ENCODE results near the gene ALAS1. TPM values are rescaled to one million over a fixed set of nuclear protein-coding genes. Genes with fewer than 3 reads are reported as not detected.

ALAS1 gene
- total and polyA plus RNA-seq, 2 of the 13 experiments (the other 11 are each of a cell fraction or from before 2014, with no cell fraction given): 36.0 to 43.2 TPM

- Histone ChIP-seq H3K27me3 (ENCODE audit: control insufficient read depth in 1 of 2, insufficient read depth in 2 of 2, low read length in 2 of 2) (peaks cover 0 to 3% of the 10 kb centered on the region in 2 experiments; a peak in 1 of 5 replicates), H3K4me2 (ENCODE audit: low read depth, low read length) (no peak overlapping the region), H3K4me1 (ENCODE audit: insufficient read depth, low read length) (peaks cover 85% of the 10 kb centered on the region), H3K9me3 (ENCODE audit: low read length) (no peaks in the 10 kb centered on the region), H3K4me3 (replicated peaks in 1 of 3; ENCODE audit: insufficient read depth in 1 of 3, low read depth in 2 of 3, low read length in 3 of 3) (no peak overlapping the region), H3K27ac (ENCODE audit: extremely low read length, insufficient read depth, low read length) (no peak overlapping the region), H3K36me3 (replicated peaks in 1 of 2; ENCODE audit: control insufficient read depth in 1 of 2, insufficient read depth in 2 of 2, low read length in 2 of 2) (no peaks in the 10 kb centered on the region), H3K79me2 (ENCODE audit: insufficient read depth, low read length) (no peaks in the 10 kb centered on the region), H3K9ac (ENCODE audit: insufficient read depth, low read depth, low read length) (no peak overlapping the region), H2AFZ (ENCODE audit: low read length) (no peak overlapping the region), H4K20me1 (ENCODE audit: insufficient read depth, low read length) (no peaks in the 10 kb centered on the region)
- POLR2A ChIA-PET: interaction anchor here (1.2 to 1.6 kb wide), 3 partner anchors 10 to 33 kb away, joined by 3 read pairs; no protein-coding TSS in a partner anchor
- DNase-seq (ENCODE audit: low spot score): no peak
- intact Hi-C loops (cut with micrococcal nuclease; ENCODE audit: unreplicated experiment) (no loop called here), in situ Hi-C loops (cut with HindIII; ENCODE audit: extremely low pct_ligation_motif_present, low pct_unique_long_range_greater_than_20kb) (no loop called here)
- WGBS (ENCODE audit: low lambda C conversion rate): 40% methylated on average over 9 of the region's 9 CpGs
- BruUV-seq (replicated peaks): no TSS peak
- no peak for FAIRE-seq
- CTCF ChIA-PET (ENCODE audit: low intra/inter-chr PET ratio, low total read pairs): no interaction called here
- TF ChIP-seq SOX13 (IDR thresholded peaks at IDR 0.05) (no peak), SOX13 (CRISPR knock-in tag; conservative IDR thresholded peaks at IDR 0.05 in 1 of 2, IDR thresholded peaks at IDR 0.05 in 1 of 2) (peak in 1 of 2 experiments; percentile 16; a peak in 1 of 4 replicates), GATAD1 (CRISPR knock-in tag; IDR thresholded peaks at IDR 0.05) (no peak), BCL6 (CRISPR knock-in tag; IDR thresholded peaks at IDR 0.05) (peak; percentile 82), ZMYM3 (CRISPR knock-in tag; IDR thresholded peaks at IDR 0.05) (0 out of 2 replicates have a peak, but pooled peaks have one; percentile 30), ZNF12 (CRISPR knock-in tag; IDR thresholded peaks at IDR 0.05) (peak; percentile 77), RARA (CRISPR knock-in tag; IDR thresholded peaks at IDR 0.05) (0 out of 2 replicates have a peak, but pooled peaks have one; percentile 16), ZNF629 (CRISPR knock-in tag; conservative IDR thresholded peaks at IDR 0.05) (peak; percentile 76), POLR2AphosphoS2 (IDR thresholded peaks at IDR 0.05; ENCODE audit: low read depth, low read length) (no peak)
- no peak for ATAC-seq
Measured at GRCh38 chr3:52186729-52187128, 11.2 kb upstream of the ALAS1 start.

- H3K27ac ChIP-seq (ENCODE audit: extremely low read length, insufficient read depth, low read length): no peak overlapping the region
- H3K36me3 ChIP-seq (replicated peaks in 1 of 2; ENCODE audit: control insufficient read depth in 1 of 2, insufficient read depth in 2 of 2, low read length in 2 of 2): no peaks in the 10 kb centered on the region
- no peaks in the 10 kb centered on the region for H3K79me2 ChIP-seq (ENCODE audit: insufficient read depth, low read length)
- ATAC-seq: peak; percentile 44
- H3K4me1 ChIP-seq (ENCODE audit: insufficient read depth, low read length): peaks cover 67% of the 10 kb centered on the region
- in situ Hi-C loops (cut with HindIII; ENCODE audit: extremely low pct_ligation_motif_present, low pct_unique_long_range_greater_than_20kb): no loop called here
- CTCF ChIA-PET (ENCODE audit: low intra/inter-chr PET ratio, low total read pairs): no interaction called here
- peak; percentile 42 for DNase-seq (ENCODE audit: low spot score)
- no TSS peak for BruUV-seq (replicated peaks)
- no peaks in the 10 kb centered on the region for H4K20me1 ChIP-seq (ENCODE audit: insufficient read depth, low read length)
- H3K9ac ChIP-seq (ENCODE audit: insufficient read depth, low read depth, low read length): no peak overlapping the region
- POLR2A ChIA-PET: interaction anchor here (0.9 to 1.6 kb wide), 3 partner anchors 9 to 22 kb away, joined by 3 to 8 read pairs (median 3); no protein-coding TSS in a partner anchor
- no peak overlapping the region for H2AFZ ChIP-seq (ENCODE audit: low read length)
- H3K27me3 ChIP-seq (ENCODE audit: control insufficient read depth in 1 of 2, insufficient read depth in 2 of 2, low read length in 2 of 2): peaks cover 0 to 3% of the 10 kb centered on the region in 2 experiments; a peak in 1 of 5 replicates
- H3K9me3 ChIP-seq (ENCODE audit: low read length): no peaks in the 10 kb centered on the region
- FAIRE-seq: peak; percentile 26
- intact Hi-C loops (cut with micrococcal nuclease; ENCODE audit: unreplicated experiment): no loop called here
- H3K4me2 ChIP-seq (ENCODE audit: low read depth, low read length): peak overlapping the region; percentile 55
- whole genome bisulfite sequencing (ENCODE audit: low lambda C conversion rate): no CpG with 5 or more reads among the region's 1 CpG
- H3K4me3 ChIP-seq (replicated peaks in 1 of 3; ENCODE audit: insufficient read depth in 1 of 3, low read depth in 2 of 3, low read length in 3 of 3): no peak overlapping the region
- no peak for TF ChIP-seq JUND (CRISPR knock-in tag; IDR thresholded peaks at IDR 0.05)
- TF ChIP-seq POLR2AphosphoS2 (IDR thresholded peaks at IDR 0.05; ENCODE audit: low read depth, low read length): no peak
- no peak for TF ChIP-seq TFDP2 (CRISPR knock-in tag; IDR thresholded peaks at IDR 0.05)
- no peak for TF ChIP-seq ZNF276 (CRISPR knock-in tag; IDR thresholded peaks at IDR 0.05; ENCODE audit: low read depth)
- TF ChIP-seq CBX1 (IDR thresholded peaks at IDR 0.05; ENCODE audit: low read depth): no peak
- no peak for TF ChIP-seq LBX2 (CRISPR knock-in tag; IDR thresholded peaks at IDR 0.05; ENCODE audit: borderline replicate concordance)
- TF ChIP-seq SNAPC5 (CRISPR knock-in tag; IDR thresholded peaks at IDR 0.05; ENCODE audit: borderline replicate concordance): no peak
- TF ChIP-seq ZNF251 (CRISPR knock-in tag; IDR thresholded peaks at IDR 0.05): no peak
- peak; percentile 17; the same call in 1 of the 2 replicates for TF ChIP-seq ZFX (CRISPR knock-in tag; IDR thresholded peaks at IDR 0.05; ENCODE audit: low read depth)
Measured at GRCh38 chr3:52188556-52188955, 9.4 kb upstream of the ALAS1 start.

Data from HepG2 (cell line).